Right lobe of liver (tissue), 6 donors: ENCODE measurements around the gene KPTN. TPM values are rescaled to one million over a fixed set of nuclear protein-coding genes. Genes with fewer than 3 reads are reported as not detected.
A peak's percentile ranks its signal among the peaks of the same experiment; 100 is the strongest.

Experiments
- ATAC-seq, 4 donors: fragments of 200-7000 bp; cut with Tn5 transposase; one replicate each; pipeline ENCODE4 v1.9.1; 2020; ENCODE audit warnings: mild to moderate bottlenecking in 4 of 4, moderate library complexity in 4 of 4
- DNase-seq, 3 donors: peaks; one replicate each; pipeline ENCODE4 v3.0.0-alpha.2; 2020
- H3K27ac ChIP-seq, 3 donors: fragments of 200-600 bp; one replicate each; pipeline ENCODE4 v1.8.0; 2022
- H3K27me3 ChIP-seq, 2 donors: fragments of 200-600 bp; one replicate each; pipeline ENCODE4 v1.8.0; 2022
- H3K36me3 ChIP-seq, 4 donors: fragments of 200-600 bp; sonication (generic) in 1 of 4; one replicate each; pipeline versions ENCODE4 v1.5.1 to v1.8.0; 2017 to 2022; ENCODE audit warnings: control low read depth in 1 of 4
- H3K4me1 ChIP-seq, 4 donors: fragments of 200-600 bp; sonication (generic) in 1 of 4; one replicate each; pipeline versions ENCODE4 v1.5.1 to v1.8.0; 2017 to 2022; ENCODE audit warnings: control low read depth in 1 of 4
- H3K4me3 ChIP-seq, 3 donors: fragments of 200-600 bp; one replicate each; pipeline ENCODE4 v1.8.0; 2022
- H3K9me3 ChIP-seq, 4 donors: fragments of 200-600 bp; sonication (generic) in 1 of 4; one replicate each; pipeline versions ENCODE4 v1.5.1 to v1.8.0; 2017 to 2022; ENCODE audit warnings: control low read depth in 1 of 4
- POLR2A ChIP-seq: fragments of 450-650 bp; IDR thresholded peaks from one replicate; pipeline ENCODE4 v1.6.1; 2017; ENCODE audit warnings: antibody characterized with exemption, mild to moderate bottlenecking
- WGBS: methylation state at CpG from one replicate; pipeline ENCODE4 v1.1.6; 2018; ENCODE audit warnings: low coverage, low lambda C conversion rate; ENCODE audit not compliant: insufficient coverage; ENCODE audit errors: missing lambda C conversion rate; 5-methylcytosine and 5-hydroxymethylcytosine counted together
- intact Hi-C, 2 donors: fragments of 100-400 bp; cut with DNase I; formaldehyde crosslinking; loops; one replicate each; pipeline versions ENCODE4 v1.11.2 to v1.14.1; 2022
- total RNA-seq, 6 experiments: library from RNA; depleted of rRNA in 2 of 6; stranded (reverse); fragments of >200 nt in 2 of 6; fragmentation: NEBNext Ultra II Directional in 3 of 6; extraction: Animal tissue kit (Norgen Biotek cat#: 25700) in 3 of 6; gene quantifications; one replicate each; pipeline versions ENCODE4 v1.1.0 to v1.2.4, GENCODE V29; 2016 to 2023
- TF ChIP-seq, protein P1 (sequence below), 4 donors: fragments of 200-600 bp in 3 of 4; fragments of 450-650 bp in 1 of 4; IDR thresholded peaks; one replicate each; pipeline versions ENCODE4 v1.5.1 to v1.8.0; 2016 to 2022; ENCODE audit warnings: antibody characterized with exemption in 4 of 4, mild to moderate bottlenecking in 2 of 4
- donor health status: DM: no; HTN: yes; CAD: no.
- donor health status: DM: no; HTN: no; CAD: no.
- donor health status: DM: no; HTN: no; CAD: no.
- donor health status: DM: no; HTN: yes; CAD: no.
- donor health status: DM: no; HTN: yes; CAD: no.

KPTN gene
- total RNA-seq, 6 experiments from 2014 or later, result 3.1 to 7.8 (median 6.2) TPM

DNA sequence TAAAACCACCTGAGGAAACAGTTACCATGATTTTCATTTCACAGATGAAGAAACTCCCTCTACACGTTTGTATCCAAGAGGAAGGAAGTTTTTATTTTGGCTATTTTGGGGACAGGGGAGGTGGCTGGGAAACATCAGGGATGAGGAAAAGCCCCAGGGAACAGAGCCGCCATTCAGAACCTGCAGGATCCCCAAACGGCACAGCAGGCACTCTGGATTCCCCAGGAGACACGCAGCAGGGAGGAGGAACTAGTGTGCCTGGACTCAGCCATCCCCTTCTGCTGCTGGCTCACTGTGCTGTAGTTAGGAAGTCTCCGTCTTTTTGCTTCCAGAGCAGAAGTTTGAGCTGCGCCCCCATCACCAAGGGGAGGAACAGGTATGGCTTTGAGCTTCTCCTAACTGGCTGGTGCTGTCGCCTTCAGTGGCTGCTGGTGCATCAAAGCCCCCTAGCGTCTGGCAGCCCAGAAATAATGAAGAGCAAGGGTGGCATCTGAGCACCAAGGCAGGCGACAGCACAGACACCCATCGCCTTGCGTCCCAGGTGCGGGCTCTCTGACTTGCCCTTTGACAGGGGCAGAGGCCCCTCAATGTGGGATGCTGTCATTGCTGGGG is 26.6 kb upstream of the KPTN start:
- Histone ChIP-seq H3K9me3 (no peaks in the 10 kb centered on the region), H3K27me3 (no peaks in the 10 kb centered on the region), H3K27ac (peak overlapping the region in 2 of 3 donors; percentile 74 to 98), H3K4me3 (peak overlapping the region in 2 of 3 donors; percentile 23 to 27), H3K36me3 (no peaks in the 10 kb centered on the region), H3K4me1 (peaks cover 0 to 66% (median 24%) of the 10 kb centered on the region in 4 donors)
- TF ChIP-seq POLR2A, result no peak
- TF ChIP-seq, protein P1, sequence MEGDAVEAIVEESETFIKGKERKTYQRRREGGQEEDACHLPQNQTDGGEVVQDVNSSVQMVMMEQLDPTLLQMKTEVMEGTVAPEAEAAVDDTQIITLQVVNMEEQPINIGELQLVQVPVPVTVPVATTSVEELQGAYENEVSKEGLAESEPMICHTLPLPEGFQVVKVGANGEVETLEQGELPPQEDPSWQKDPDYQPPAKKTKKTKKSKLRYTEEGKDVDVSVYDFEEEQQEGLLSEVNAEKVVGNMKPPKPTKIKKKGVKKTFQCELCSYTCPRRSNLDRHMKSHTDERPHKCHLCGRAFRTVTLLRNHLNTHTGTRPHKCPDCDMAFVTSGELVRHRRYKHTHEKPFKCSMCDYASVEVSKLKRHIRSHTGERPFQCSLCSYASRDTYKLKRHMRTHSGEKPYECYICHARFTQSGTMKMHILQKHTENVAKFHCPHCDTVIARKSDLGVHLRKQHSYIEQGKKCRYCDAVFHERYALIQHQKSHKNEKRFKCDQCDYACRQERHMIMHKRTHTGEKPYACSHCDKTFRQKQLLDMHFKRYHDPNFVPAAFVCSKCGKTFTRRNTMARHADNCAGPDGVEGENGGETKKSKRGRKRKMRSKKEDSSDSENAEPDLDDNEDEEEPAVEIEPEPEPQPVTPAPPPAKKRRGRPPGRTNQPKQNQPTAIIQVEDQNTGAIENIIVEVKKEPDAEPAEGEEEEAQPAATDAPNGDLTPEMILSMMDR (IDR thresholded peaks at IDR 0.05), result no peak
- WGBS, result 39% methylated on average over 5 of the region's 12 CpGs
- DNase-seq, result no peak
- no peak for ATAC-seq
- intact Hi-C loops, result no loop called here

DNA sequence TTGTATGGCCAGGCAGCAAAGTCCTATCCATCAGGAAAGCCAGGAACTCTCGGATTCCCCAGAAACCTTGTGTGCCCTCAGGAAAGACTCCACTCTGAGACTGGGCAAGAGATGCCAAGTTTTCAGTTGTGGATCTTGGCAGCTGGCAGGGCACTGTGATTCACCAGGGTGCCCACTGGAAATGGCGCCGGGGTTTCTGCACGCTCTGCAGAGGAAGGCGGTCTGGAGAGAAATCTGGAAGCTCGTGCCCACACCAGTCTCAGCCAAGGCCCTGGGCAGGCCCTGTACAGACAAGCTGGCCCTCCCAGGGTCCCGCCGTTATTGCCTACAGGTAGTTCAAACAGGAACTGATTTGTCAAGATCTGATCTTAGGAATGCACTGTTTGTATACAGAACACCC is 26.0 kb upstream of the KPTN start:
- Histone ChIP-seq H3K36me3 (no peaks in the 10 kb centered on the region), H3K27me3 (no peaks in the 10 kb centered on the region), H3K4me3 (no peak overlapping the region), H3K27ac (peak overlapping the region in 1 of 3 donors; percentile 98), H3K4me1 (peaks cover 0 to 66% (median 24%) of the 10 kb centered on the region in 4 donors), H3K9me3 (no peaks in the 10 kb centered on the region)
- ATAC-seq (peak in 3 of 4 donors; percentile 24 to 28 (median 25)), DNase-seq (peak in 1 of 3 donors; percentile 56)
- WGBS, result 12% methylated on average over 4 of the region's 8 CpGs
- intact Hi-C loops, result no loop called here
- TF ChIP-seq POLR2A, result no peak
- TF ChIP-seq, protein P1 (IDR thresholded peaks at IDR 0.05), result no peak

DNA sequence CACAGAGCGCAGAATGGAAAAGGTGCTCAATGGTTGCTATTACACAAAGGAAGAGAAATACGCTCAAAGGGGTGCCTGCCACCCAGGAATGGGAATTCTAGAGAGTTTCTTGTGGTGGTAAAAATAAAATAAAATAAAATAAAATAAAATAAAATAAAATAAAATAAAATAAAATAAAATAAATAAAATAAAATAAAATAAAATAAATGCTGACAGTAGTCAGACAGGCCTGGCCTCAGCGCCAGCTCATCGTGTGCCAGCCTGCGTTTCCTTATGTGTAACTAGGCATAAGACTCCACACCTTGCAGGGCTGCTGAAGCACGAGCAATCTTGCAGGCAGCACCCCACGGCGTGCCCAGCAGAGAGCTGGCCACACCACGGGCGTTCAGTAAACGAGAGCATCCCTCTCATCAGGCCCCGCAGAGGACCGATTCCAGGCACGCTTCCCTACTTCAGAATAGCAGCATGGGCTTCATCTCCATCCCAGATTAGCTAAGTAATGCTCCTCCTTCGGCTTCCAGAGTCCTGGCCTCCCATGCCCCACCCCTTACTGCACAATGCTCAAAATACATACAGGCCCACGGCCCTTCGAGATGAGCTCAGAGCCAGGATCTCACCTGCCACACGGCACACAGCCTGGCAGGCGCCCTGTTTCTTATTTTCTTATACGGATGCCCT is 25.3 kb upstream of the KPTN start:
- ATAC-seq (no peak), DNase-seq (no peak)
- Histone ChIP-seq H3K27ac (peak overlapping the region in 1 of 3 donors; percentile 98), H3K9me3 (no peaks in the 10 kb centered on the region), H3K27me3 (no peaks in the 10 kb centered on the region), H3K4me1 (peaks cover 0 to 66% (median 24%) of the 10 kb centered on the region in 4 donors), H3K36me3 (peaks cover 0 to 6% (median 0%) of the 10 kb centered on the region in 4 donors), H3K4me3 (no peak overlapping the region)
- WGBS, result 71% methylated on average over 11 of the region's 20 CpGs
- TF ChIP-seq POLR2A, result no peak
- TF ChIP-seq, protein P1 (IDR thresholded peaks at IDR 0.05), result no peak
- intact Hi-C loops, result no loop called here

DNA sequence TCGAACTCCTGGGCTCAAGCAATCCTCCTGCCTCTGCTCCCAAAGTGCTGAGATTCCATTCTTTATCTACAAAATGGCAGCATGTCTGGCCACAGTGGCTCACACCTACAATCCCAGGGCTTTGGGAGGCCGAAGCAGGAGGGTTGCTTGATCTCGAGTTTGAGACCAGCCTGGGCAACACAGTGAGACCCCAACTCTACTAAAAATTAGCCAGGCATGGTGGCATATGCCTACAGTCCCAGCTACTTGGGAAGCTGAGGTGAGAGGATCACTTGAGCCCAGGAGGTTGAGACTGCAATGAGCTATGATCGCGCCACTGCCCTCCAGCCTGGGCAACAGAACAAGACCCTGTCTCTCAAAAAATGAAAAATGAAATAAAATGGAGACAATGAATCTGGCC is 24.7 kb upstream of the KPTN start:
- DNase-seq (no peak), ATAC-seq (no peak)
- WGBS, result 100% methylated on average over 2 of the region's 5 CpGs
- Histone ChIP-seq H3K4me3 (no peak overlapping the region), H3K9me3 (no peaks in the 10 kb centered on the region), H3K27ac (no peak overlapping the region), H3K4me1 (peaks cover 0 to 66% (median 24%) of the 10 kb centered on the region in 4 donors), H3K27me3 (no peaks in the 10 kb centered on the region), H3K36me3 (peaks cover 0 to 12% (median 2%) of the 10 kb centered on the region in 4 donors)
- TF ChIP-seq, protein P1 (IDR thresholded peaks at IDR 0.05), result no peak
- no peak for TF ChIP-seq POLR2A
- intact Hi-C loops, result no loop called here
